Epithelial cell of esophagus (primary cell): Measurements from ENCODE around the gene APOM.
A peak's percentile ranks its signal among the peaks of the same experiment; 100 is the strongest.

Experiments
- DNase-seq: peaks from one replicate; pipeline ENCODE4 v3.0.0; 2010; ENCODE audit warnings: low read depth
- H3K4me3 ChIP-seq: 2 replicates; pipeline ENCODE4 v1.5.1; 2011; ENCODE audit warnings: mild to moderate bottlenecking, low read length, control low read depth
- TF ChIP-seq, protein P1 (sequence below): IDR thresholded peaks from 2 replicates; pipeline ENCODE4 v1.5.1; 2011; ENCODE audit warnings: low read depth, mild to moderate bottlenecking, low read length, control low read depth, inconsistent platforms; ENCODE audit not compliant: insufficient read depth; ENCODE audit errors: missing control alignments

Gene APOM

GRCh38 chr6:31701666-31702404 is 46.1 kb downstream of the APOM start:
- DNase-seq = no peak

GRCh38 chr6:31702405-31702818 is 46.7 kb downstream of the APOM start:
- H3K4me3 ChIP-seq = peak overlapping the region; percentile 97
- no peak for DNase-seq
- TF ChIP-seq, protein P1, sequence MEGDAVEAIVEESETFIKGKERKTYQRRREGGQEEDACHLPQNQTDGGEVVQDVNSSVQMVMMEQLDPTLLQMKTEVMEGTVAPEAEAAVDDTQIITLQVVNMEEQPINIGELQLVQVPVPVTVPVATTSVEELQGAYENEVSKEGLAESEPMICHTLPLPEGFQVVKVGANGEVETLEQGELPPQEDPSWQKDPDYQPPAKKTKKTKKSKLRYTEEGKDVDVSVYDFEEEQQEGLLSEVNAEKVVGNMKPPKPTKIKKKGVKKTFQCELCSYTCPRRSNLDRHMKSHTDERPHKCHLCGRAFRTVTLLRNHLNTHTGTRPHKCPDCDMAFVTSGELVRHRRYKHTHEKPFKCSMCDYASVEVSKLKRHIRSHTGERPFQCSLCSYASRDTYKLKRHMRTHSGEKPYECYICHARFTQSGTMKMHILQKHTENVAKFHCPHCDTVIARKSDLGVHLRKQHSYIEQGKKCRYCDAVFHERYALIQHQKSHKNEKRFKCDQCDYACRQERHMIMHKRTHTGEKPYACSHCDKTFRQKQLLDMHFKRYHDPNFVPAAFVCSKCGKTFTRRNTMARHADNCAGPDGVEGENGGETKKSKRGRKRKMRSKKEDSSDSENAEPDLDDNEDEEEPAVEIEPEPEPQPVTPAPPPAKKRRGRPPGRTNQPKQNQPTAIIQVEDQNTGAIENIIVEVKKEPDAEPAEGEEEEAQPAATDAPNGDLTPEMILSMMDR = no peak

More at GRCh38 chr6:31701666-31702404, 46.1 kb downstream of the APOM start:
- TF ChIP-seq, protein P1 = no peak
- peak overlapping the region; percentile 97 for H3K4me3 ChIP-seq

DNA sequence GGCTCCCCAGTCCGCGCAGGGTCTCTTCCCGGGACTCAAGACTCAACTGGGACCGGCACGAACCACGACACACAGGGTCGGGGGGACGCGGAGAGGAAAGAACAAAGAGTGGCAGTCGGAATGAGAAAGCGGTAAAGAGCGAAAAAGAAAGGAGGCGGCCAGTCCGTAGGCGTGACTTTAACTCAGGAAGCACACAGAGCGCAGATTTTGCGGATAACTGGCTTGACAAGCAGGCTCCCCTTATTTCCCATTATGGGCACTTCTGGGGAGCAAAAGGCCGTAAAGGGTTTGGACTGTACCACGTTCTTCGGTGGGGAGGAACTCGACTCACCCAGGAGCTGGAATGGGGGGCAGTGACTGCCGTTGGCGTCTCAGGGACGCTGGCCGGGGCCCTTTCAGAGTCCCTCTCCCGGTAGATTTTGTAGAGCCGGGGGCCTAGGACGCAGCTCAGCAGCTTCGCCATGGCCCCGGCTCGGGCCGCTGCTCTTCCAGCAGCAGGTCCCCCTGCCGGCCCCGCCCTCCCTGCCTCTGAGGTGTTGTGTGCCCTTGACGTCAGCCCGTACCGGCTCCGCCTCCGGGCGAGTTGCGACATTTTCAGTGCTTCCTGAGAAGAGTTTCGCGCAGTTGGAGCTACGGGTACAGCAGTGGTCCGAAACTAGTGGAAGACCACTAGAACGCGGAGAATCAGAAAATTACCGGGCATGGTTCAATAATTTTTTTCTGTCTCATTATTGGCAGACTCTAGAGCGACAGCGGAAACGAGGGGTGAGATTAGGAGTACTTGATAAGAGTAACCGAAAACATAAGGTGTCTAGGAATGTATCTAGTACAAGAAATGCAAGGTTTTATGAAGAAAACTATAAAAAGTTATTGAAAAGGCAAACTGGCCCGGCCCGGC is 47.4 kb downstream of the APOM start, which contains the start of gene ABHD16A:
Gene ABHD16A, minus strand, starts transcription at position 506 of the 898 bp plus-strand sequence. Its CDS starts 43 bp downstream, at position 463.
- DNase-seq = peak; percentile 99
- H3K4me3 ChIP-seq = peak within 1 kb of the TSS; percentile 97
- TF ChIP-seq, protein P1 = no peak

GRCh38 chr6:31705931-31706330 is 50.2 kb downstream of the APOM start:
- H3K4me3 ChIP-seq = no peak overlapping the region
- TF ChIP-seq, protein P1 = no peak
- DNase-seq = no peak

DNA sequence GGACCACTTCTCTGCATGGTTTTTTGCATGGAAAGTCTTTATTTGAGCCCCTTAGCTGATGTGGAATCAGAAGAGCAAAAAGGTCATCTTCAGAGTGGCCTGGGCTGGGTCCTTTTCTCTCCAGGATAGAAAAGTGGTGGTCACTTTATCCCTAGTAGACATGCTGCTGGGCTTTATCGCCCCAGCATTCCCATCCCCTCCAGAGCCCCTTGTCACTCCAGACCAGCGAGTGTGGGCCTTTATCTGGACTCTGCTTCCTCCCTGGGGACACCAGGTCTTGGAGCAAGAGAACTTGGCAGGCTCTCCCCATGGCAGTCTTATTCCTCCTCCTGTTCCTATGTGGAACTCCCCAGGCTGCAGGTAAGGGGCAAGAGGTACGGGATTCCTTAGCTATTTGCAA is 50.9 kb downstream of the APOM start, which contains the start of gene LY6G6F:
Gene LY6G6F, plus strand, starts transcription at position 268 of the 400 bp plus-strand sequence. Its CDS starts 41 bp downstream, at position 309.
- TF ChIP-seq, protein P1 = no peak
- DNase-seq = no peak

GRCh38 chr6:31707701-31708100 is 52.0 kb downstream of the APOM start:
- TF ChIP-seq, protein P1 = no peak
- no peak overlapping the region for H3K4me3 ChIP-seq
- no peak for DNase-seq

More for the DNA sequence above, 50.9 kb downstream of the APOM start, which contains the start of gene LY6G6F:
- no peak within 1 kb of the TSS for H3K4me3 ChIP-seq
